ENCODE measurements around the gene BCAP31.

DNA sequence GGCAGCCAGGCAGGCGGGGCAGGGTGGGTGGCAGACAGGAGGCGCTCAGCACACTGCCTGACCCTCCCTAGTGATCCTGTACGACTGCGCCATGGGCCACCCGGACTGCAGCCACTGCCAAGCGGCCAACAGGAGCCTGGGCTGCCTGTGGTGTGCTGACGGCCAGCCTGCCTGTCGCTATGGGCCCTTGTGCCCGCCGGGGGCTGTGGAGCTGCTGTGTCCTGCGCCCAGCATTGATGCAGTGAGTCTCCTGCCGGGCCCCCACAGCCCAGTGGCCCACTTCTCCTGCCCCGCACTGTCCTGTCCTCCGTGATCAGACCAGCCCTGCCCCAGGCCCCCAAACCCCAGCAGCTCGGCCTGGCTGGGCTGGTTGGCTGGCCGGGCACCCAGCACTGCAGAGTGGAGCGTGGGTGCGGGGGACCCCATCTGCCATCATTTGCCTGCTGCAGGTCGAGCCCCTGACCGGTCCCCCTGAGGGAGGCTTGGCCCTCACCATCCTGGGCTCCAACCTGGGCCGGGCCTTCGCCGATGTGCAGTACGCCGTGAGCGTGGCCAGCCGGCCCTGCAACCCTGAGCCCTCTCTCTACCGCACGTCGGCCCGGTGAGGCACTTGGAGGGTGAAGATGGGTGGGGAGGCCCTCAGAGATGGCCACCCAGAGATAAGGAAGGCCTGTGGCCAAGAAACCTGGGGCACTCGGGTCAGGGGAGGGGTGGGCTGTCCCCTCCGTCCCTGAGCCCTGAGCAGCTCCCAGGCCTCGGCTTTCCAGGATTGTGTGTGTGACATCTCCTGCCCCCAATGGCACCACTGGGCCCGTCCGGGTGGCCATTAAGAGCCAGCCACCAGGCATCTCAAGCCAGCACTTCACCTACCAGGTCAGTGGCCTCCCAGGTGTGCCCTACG is 47.5 kb upstream of the BCAP31 start:
- TF ChIP-seq, protein P1, sequence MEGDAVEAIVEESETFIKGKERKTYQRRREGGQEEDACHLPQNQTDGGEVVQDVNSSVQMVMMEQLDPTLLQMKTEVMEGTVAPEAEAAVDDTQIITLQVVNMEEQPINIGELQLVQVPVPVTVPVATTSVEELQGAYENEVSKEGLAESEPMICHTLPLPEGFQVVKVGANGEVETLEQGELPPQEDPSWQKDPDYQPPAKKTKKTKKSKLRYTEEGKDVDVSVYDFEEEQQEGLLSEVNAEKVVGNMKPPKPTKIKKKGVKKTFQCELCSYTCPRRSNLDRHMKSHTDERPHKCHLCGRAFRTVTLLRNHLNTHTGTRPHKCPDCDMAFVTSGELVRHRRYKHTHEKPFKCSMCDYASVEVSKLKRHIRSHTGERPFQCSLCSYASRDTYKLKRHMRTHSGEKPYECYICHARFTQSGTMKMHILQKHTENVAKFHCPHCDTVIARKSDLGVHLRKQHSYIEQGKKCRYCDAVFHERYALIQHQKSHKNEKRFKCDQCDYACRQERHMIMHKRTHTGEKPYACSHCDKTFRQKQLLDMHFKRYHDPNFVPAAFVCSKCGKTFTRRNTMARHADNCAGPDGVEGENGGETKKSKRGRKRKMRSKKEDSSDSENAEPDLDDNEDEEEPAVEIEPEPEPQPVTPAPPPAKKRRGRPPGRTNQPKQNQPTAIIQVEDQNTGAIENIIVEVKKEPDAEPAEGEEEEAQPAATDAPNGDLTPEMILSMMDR (IDR thresholded peaks at IDR 0.05), result no peak
- no peak for TF ChIP-seq POLR2A (IDR thresholded peaks at IDR 0.05)
